ENCODE results near the gene NPFF.

GRCh38 chr12:53513712-53514410 is 6.6 kb upstream of the NPFF start:
- TF ChIP-seq USF1 (IDR thresholded peaks at IDR 0.05), result no peak
- TF ChIP-seq REST (IDR thresholded peaks at IDR 0.05; ENCODE audit: low read depth), result no peak
- TF ChIP-seq CREB1 (IDR thresholded peaks at IDR 0.05; ENCODE audit: low read depth), result no peak
- no peak for TF ChIP-seq CEBPB (IDR thresholded peaks at IDR 0.05)
- TF ChIP-seq RAD21 (IDR thresholded peaks at IDR 0.05; ENCODE audit: low read depth), result no peak
- TF ChIP-seq TAF1 (IDR thresholded peaks at IDR 0.05; ENCODE audit: low read depth), result no peak
- TF ChIP-seq FOXM1 (IDR thresholded peaks at IDR 0.05; ENCODE audit: borderline replicate concordance, low read depth), result no peak
- TF ChIP-seq EP300 (IDR thresholded peaks at IDR 0.05; ENCODE audit: borderline replicate concordance), result no peak
- TF ChIP-seq EGR1 (IDR thresholded peaks at IDR 0.05), result no peak
- no peak for TF ChIP-seq YY1 (IDR thresholded peaks at IDR 0.05; ENCODE audit: low read depth)
- no peak for TF ChIP-seq TCF12 (IDR thresholded peaks at IDR 0.05; ENCODE audit: low read depth)
- no peak for TF ChIP-seq NFIC (IDR thresholded peaks at IDR 0.05)
- TF ChIP-seq TEAD4 (IDR thresholded peaks at IDR 0.05), result no peak
